IMR-90 (cell line): ENCODE measurements around the gene IMPDH1. TPM values are rescaled to one million over a fixed set of nuclear protein-coding genes. Genes with fewer than 3 reads are reported as not detected.

Experiments
- ATAC-seq: fragments of 200-7000 bp; cut with Tn5 transposase; 2 replicates; pipeline ENCODE4 v1.9.1; 2020; ENCODE audit warnings: low read depth, mild to moderate bottlenecking, moderate library complexity
- BruUV-seq: library from RNA; stranded (reverse); fragments of 400-500 nt; replicated peaks from 2 replicates; lab custom pipeline; 2021; lab: Mats Ljungman, UMichigan
- CTCF ChIA-PET: fragments of 300-600 bp; formaldehyde crosslinking; extraction: SDS; loops from one replicate; lab custom pipeline; 2021; ENCODE audit warnings: antibody characterized with exemption; lab: Yijun Ruan, JAX
- POLR2A ChIA-PET: fragments of 300-600 bp; sonication (Branson Sonifier 250); formaldehyde crosslinking; loops from one replicate; lab custom pipeline; 2022; ENCODE audit warnings: antibody characterized with exemption; ENCODE audit not compliant: unreplicated experiment; lab: Charles Lee
- DNase-seq: peaks from one replicate; pipeline ENCODE4 v3.0.0; 2013
- H2AFZ ChIP-seq: replicated peaks from 2 replicates; pipeline ENCODE3; 2013; ENCODE audit warnings: low read length, mild to moderate bottlenecking; ENCODE audit not compliant: poor library complexity
- H2AK5ac ChIP-seq: 2 replicates; pipeline ENCODE4 v1.6.1; 2013; ENCODE audit warnings: low read depth, low read length, inconsistent platforms
- H2AK9ac ChIP-seq: replicated peaks from 2 replicates; pipeline ENCODE3; 2013; ENCODE audit warnings: mild to moderate bottlenecking, low read depth, low read length, moderate library complexity; ENCODE audit not compliant: poor library complexity
- H2BK120ac ChIP-seq: 2 replicates; pipeline ENCODE4 v1.6.1; 2013; ENCODE audit warnings: low read depth, low read length, inconsistent platforms
- H2BK15ac ChIP-seq: 3 replicates; pipeline ENCODE4 v1.6.1; 2013; ENCODE audit warnings: low read depth, low read length, inconsistent platforms
- H2BK20ac ChIP-seq: 2 replicates; pipeline ENCODE4 v1.6.1; 2013; ENCODE audit warnings: low read depth, mild to moderate bottlenecking, inconsistent platforms, low read length, moderate library complexity
- H2BK5ac ChIP-seq: 2 replicates; pipeline ENCODE4 v1.6.1; 2013; ENCODE audit warnings: mild to moderate bottlenecking, low read depth, low read length, inconsistent platforms; ENCODE audit not compliant: poor library complexity, severe bottlenecking
- H3K14ac ChIP-seq: replicated peaks from 2 replicates; pipeline ENCODE4 v1.6.1; 2013; ENCODE audit warnings: low read depth, low read length, inconsistent platforms
- H3K18ac ChIP-seq: 2 replicates; pipeline ENCODE4 v1.6.1; 2013; ENCODE audit warnings: low read depth, low read length, control low read depth
- H3K23ac ChIP-seq: 2 replicates; pipeline ENCODE4 v1.6.1; 2013; ENCODE audit warnings: low read depth, low read length, inconsistent platforms
- H3K27ac ChIP-seq: 2 replicates; pipeline ENCODE4 v1.5.1; 2013; ENCODE audit warnings: mild to moderate bottlenecking, control low read depth, low read length; ENCODE audit not compliant: insufficient read depth
- H3K27me3 ChIP-seq: 2 replicates; pipeline ENCODE4 v1.6.1; 2013; ENCODE audit warnings: low read length; ENCODE audit not compliant: control insufficient read depth, insufficient read depth
- H3K36me3 ChIP-seq: 2 replicates; pipeline ENCODE4 v1.6.1; 2013; ENCODE audit warnings: low read length, mixed read lengths; ENCODE audit not compliant: control insufficient read depth, insufficient read depth
- H3K4ac ChIP-seq: 2 replicates; pipeline ENCODE4 v1.6.1; 2013; ENCODE audit warnings: low read depth, low read length, inconsistent platforms
- H3K4me1 ChIP-seq: 2 replicates; pipeline ENCODE4 v1.6.1; 2013; ENCODE audit warnings: low read length, mixed read lengths; ENCODE audit not compliant: control insufficient read depth, insufficient read depth
- H3K4me2 ChIP-seq: 2 replicates; pipeline ENCODE4 v1.6.1; 2013; ENCODE audit warnings: low read depth, mild to moderate bottlenecking, control low read depth, low read length, moderate library complexity
- H3K4me3 ChIP-seq: 2 replicates; pipeline ENCODE4 v1.5.1; 2013; ENCODE audit warnings: low read depth, mild to moderate bottlenecking, control low read depth, low read length, moderate library complexity; ENCODE audit not compliant: insufficient read depth
- H3K56ac ChIP-seq: 2 replicates; pipeline ENCODE4 v1.6.1; 2013; ENCODE audit warnings: low read length, inconsistent platforms; ENCODE audit not compliant: insufficient read depth; ENCODE audit errors: extremely low read depth
- H3K79me1 ChIP-seq, 2 experiments: 2 replicates each; pipeline ENCODE4 v1.6.1; 2013; ENCODE audit warnings: low read length in 2 of 2, inconsistent platforms in 1 of 2, low read depth in 1 of 2
- H3K9ac ChIP-seq: 2 replicates; pipeline ENCODE4 v1.6.1; 2013; ENCODE audit warnings: low read depth, low read length, control low read depth
- H3K9me1 ChIP-seq: 2 replicates; pipeline ENCODE4 v1.6.1; 2013; ENCODE audit warnings: low read length, inconsistent platforms; ENCODE audit not compliant: insufficient read depth
- H3K9me3 ChIP-seq: 2 replicates; pipeline ENCODE4 v1.6.1; 2013; ENCODE audit warnings: low read length; ENCODE audit not compliant: control insufficient read depth, insufficient read depth
- H4K20me1 ChIP-seq: 2 replicates; pipeline ENCODE4 v1.6.1; 2013; ENCODE audit warnings: low read length, inconsistent platforms; ENCODE audit not compliant: insufficient read depth
- H4K5ac ChIP-seq: 2 replicates; pipeline ENCODE4 v1.6.1; 2013; ENCODE audit warnings: mild to moderate bottlenecking, low read depth, low read length, control low read depth
- H4K8ac ChIP-seq, 2 experiments: 2 replicates each; pipeline ENCODE4 v1.6.1; 2013; ENCODE audit warnings: low read depth in 2 of 2, low read length in 2 of 2, control low read depth in 1 of 2, inconsistent platforms in 1 of 2
- H4K91ac ChIP-seq: 2 replicates; pipeline ENCODE4 v1.6.1; 2013; ENCODE audit warnings: low read depth, low read length, inconsistent platforms; ENCODE audit not compliant: insufficient read depth
- CEBPB ChIP-seq: IDR thresholded peaks from 2 replicates; pipeline ENCODE4 v1.6.1; 2012; ENCODE audit warnings: low read depth, low read length, improper control_type of control experiment
- FOS ChIP-seq: fragments of 150-350 bp; IDR thresholded peaks from 2 replicates; pipeline ENCODE4 v1.6.1; 2016; ENCODE audit warnings: low read depth, low read length
- POLR2A ChIP-seq: IDR thresholded peaks from 2 replicates; pipeline ENCODE4 v1.6.1; 2012; ENCODE audit warnings: mild to moderate bottlenecking, low read depth, low read length
- RCOR1 ChIP-seq: IDR thresholded peaks from 2 replicates; pipeline ENCODE4 v1.6.1; 2012; ENCODE audit warnings: mild to moderate bottlenecking, low read length, improper control_type of control experiment; ENCODE audit not compliant: insufficient replicate concordance
- RFX5 ChIP-seq: IDR thresholded peaks from 2 replicates; pipeline ENCODE4 v1.8.0; 2012; ENCODE audit warnings: low read depth, mild to moderate bottlenecking, low read length, moderate library complexity
- SMC3 ChIP-seq: fragments of 150-350 bp; IDR thresholded peaks from 2 replicates; pipeline ENCODE4 v1.6.1; 2016; ENCODE audit warnings: low read depth, mild to moderate bottlenecking, antibody characterized with exemption, low read length, moderate library complexity
- WGBS, 2 experiments: methylation state at CpG; one replicate each; pipeline versions ENCODE4 v1.1.5 to v1.1.7; 2013; ENCODE audit warnings: missing lambda C conversion rate in 2 of 2; ENCODE audit not compliant: insufficient read length in 1 of 2; ENCODE audit errors: extremely low coverage in 2 of 2; 5-methylcytosine and 5-hydroxymethylcytosine counted together
- dilution Hi-C: fragments of 300-500 bp; cut with HindIII; formaldehyde crosslinking; loops from one replicate; pipeline ENCODE4 v1.14.3; 2018; ENCODE audit warnings: low sequenced_read_pairs; ENCODE audit not compliant: unreplicated experiment
- in situ Hi-C: fragments of 300-500 bp; cut with MboI; formaldehyde crosslinking; loops from 3 replicates; pipeline ENCODE4 v1.14.3; 2019; ENCODE audit warnings: low sequenced_read_pairs, inconsistent platforms, mixed read lengths
- intact Hi-C: fragments of 100-400 bp; cut with micrococcal nuclease; formaldehyde crosslinking; loops from 2 replicates; pipeline ENCODE4 v1.10.0; 2022
- polyA plus RNA-seq, 3 experiments: library from polyadenylated mRNA; depleted of rRNA; stranded (reverse); fragments of >200 nt; gene quantifications; 2 replicates each; pipeline ENCODE4 v1.2.3, GENCODE V29; 2012; ENCODE audit warnings: low replicate concordance in 1 of 3
- total RNA-seq: library from RNA; depleted of rRNA; stranded (reverse); fragments of >200 nt; gene quantifications from 2 replicates; pipeline ENCODE4 v1.2.3, GENCODE V29; 2012
- TF ChIP-seq, protein P1 (sequence below): fragments of 150-350 bp; IDR thresholded peaks from 2 replicates; pipeline ENCODE4 v1.6.1; 2016; ENCODE audit warnings: low read depth, mild to moderate bottlenecking, low read length, moderate library complexity, borderline replicate concordance

IMPDH1 gene
- total and polyA plus RNA-seq, 2 of the 4 experiments (the other 2 are of a cell fraction) = 49.5 to 69.3 TPM

DNA sequence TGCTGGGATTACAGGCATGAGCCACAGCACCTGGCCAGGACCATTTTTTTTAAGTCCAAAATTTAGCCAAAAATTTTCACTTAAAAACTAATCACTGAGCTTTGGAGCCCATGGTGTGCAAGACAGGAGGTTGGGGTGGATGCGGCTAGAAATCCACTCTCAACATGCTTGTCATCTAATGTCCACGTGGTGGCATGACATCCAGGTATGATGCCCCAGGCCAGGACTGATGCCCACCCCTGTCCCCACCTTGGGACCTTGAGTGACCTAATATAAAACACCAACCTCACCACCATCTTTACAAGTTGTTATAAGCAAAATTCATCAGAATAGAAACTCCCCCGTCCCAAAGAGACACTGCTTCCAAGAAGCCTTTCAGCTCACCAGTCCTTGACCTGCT, 20.4 kb upstream of the IMPDH1 start:
- Histone ChIP-seq H3K4ac (no peak overlapping the region), H3K79me1 (no peaks in the 10 kb centered on the region), H3K4me1 (no peaks in the 10 kb centered on the region), H3K9me1 (no peaks in the 10 kb centered on the region), H4K8ac (no peak overlapping the region), H2AK5ac (no peak overlapping the region), H3K56ac (no peak overlapping the region), H3K23ac (no peak overlapping the region), H3K4me2 (no peak overlapping the region), H2BK20ac (no peak overlapping the region), H2AK9ac (no peak overlapping the region), H3K9me3 (no peaks in the 10 kb centered on the region), H3K18ac (no peak overlapping the region), H2AFZ (no peak overlapping the region), H3K9ac (no peak overlapping the region), H3K14ac (no peak overlapping the region), H3K27me3 (peaks cover 21% of the 10 kb centered on the region), H2BK5ac (no peak overlapping the region), H3K4me3 (no peak overlapping the region), H4K5ac (no peak overlapping the region), H2BK120ac (no peak overlapping the region), H4K20me1 (no peaks in the 10 kb centered on the region), H2BK15ac (no peak overlapping the region), H3K27ac (no peak overlapping the region), H4K91ac (no peak overlapping the region), H3K36me3 (no peaks in the 10 kb centered on the region)
- intact Hi-C loops = no loop called here
- in situ Hi-C loops = no loop called here
- POLR2A ChIA-PET = no interaction called here
- CTCF ChIA-PET = no interaction called here
- no peak for DNase-seq
- dilution Hi-C loops = no loop called here
- BruUV-seq = no TSS peak
- no peak for ATAC-seq
- TF ChIP-seq POLR2A (no peak), RCOR1 (no peak), CEBPB (no peak), FOS (no peak), SMC3 (no peak), RFX5 (no peak)
- TF ChIP-seq, protein P1, sequence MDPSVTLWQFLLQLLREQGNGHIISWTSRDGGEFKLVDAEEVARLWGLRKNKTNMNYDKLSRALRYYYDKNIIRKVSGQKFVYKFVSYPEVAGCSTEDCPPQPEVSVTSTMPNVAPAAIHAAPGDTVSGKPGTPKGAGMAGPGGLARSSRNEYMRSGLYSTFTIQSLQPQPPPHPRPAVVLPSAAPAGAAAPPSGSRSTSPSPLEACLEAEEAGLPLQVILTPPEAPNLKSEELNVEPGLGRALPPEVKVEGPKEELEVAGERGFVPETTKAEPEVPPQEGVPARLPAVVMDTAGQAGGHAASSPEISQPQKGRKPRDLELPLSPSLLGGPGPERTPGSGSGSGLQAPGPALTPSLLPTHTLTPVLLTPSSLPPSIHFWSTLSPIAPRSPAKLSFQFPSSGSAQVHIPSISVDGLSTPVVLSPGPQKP = no peak
- WGBS, 2 experiments = 50% methylated on average over 2 of the region's 3 CpGs; no CpG with 5 or more reads in 1 of the 2 experiments
